ENCODE results near the gene CNN2. TPM values are rescaled to one million over a fixed set of nuclear protein-coding genes. Genes with fewer than 3 reads are reported as not detected.

CNN2 gene
- total RNA-seq, 1 experiment from 2014 or later, result 524 TPM

DNA sequence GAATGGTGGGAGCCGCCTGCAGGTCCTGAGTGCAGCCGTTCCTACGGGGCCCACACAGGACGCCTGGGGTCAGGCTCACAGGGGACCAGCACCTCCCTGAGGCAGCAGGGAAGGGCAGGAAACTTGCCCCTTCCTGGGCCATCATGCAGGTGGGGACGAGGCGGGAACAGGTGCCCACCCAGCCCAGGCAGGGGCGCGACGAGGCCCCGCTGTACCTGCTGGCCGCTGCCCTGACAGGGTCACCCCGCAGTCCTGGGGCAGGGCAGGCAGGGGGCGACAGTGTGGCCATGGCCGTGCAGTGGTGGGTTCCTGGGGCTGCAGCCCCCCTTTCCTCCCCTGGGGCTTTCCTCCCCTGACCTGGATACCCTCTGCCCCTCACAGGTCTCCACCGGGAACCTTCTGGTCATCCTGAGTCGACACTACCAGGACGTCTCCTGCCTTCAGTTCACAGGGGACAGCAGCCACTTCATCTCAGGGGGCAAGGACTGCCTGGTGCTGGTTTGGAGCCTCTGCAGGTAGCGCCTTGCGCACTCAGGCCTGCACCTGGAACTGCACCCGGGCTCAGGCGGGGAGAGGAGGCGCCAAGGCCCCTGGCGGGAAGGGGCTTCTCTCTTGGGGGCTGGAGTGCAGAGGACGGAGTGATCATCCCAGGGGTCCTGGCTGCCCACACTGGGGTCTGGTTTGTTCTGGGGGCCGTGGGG lies 36.9 kb upstream of the CNN2 start:
- peaks cover 3% of the 10 kb centered on the region for H4K20me1 ChIP-seq (ENCODE audit: control insufficient read depth, insufficient read depth, insufficient read length)
- H3K79me2 ChIP-seq (ENCODE audit: insufficient read depth, low read length), result no peaks in the 10 kb centered on the region; the same call in 1 of the 2 replicates
- no peak overlapping the region for H2AK5ac ChIP-seq (ENCODE audit: insufficient read length, low read length)
- H3K79me1 ChIP-seq (ENCODE audit: insufficient read depth, low read depth, low read length, poor library complexity, severe bottlenecking), result no peaks in the 10 kb centered on the region
- H3K4me1 ChIP-seq (ENCODE audit: insufficient read depth, low read length), result no peaks in the 10 kb centered on the region
- H4K8ac ChIP-seq (replicated peaks; ENCODE audit: insufficient read length, low read depth, low read length), result no peak overlapping the region
- Mint-ChIP-seq H3K4me3 (no peak overlapping the region), H3K4me1 (peaks cover 5 to 20% of the 10 kb centered on the region in 2 experiments), H3K36me3 (ENCODE audit: insufficient read depth in 1 of 3, low read depth in 3 of 3) (peaks cover 10 to 43% (median 41%) of the 10 kb centered on the region in 3 experiments; a peak in 6 of 7 replicates), H3K27ac (no peak overlapping the region), H3K9me3 (no peaks in the 10 kb centered on the region), H3K27me3 (ENCODE audit: low read depth) (peaks cover under 1% of the 10 kb centered on the region; the same call in 1 of the 2 replicates)
- no peak overlapping the region for H2AFZ ChIP-seq (ENCODE audit: low read length)
- H3K9me3 ChIP-seq (ENCODE audit: control insufficient read depth, low read depth, low read length), result no peaks in the 10 kb centered on the region
- H3K27ac ChIP-seq (ENCODE audit: insufficient read length, low read depth, low read length), result no peak overlapping the region
- no peak overlapping the region for H2BK120ac ChIP-seq (ENCODE audit: low read depth, low read length, poor library complexity, severe bottlenecking)
- H2BK20ac ChIP-seq (ENCODE audit: low read depth, low read length, poor library complexity, severe bottlenecking), result no peak overlapping the region
- no peaks in the 10 kb centered on the region for H3K27me3 ChIP-seq (ENCODE audit: insufficient read depth, low read length)
- DNase-seq, result no peak
- H4K91ac ChIP-seq (ENCODE audit: insufficient read length, low read depth, low read length), result no peak overlapping the region
- H3K14ac ChIP-seq (ENCODE audit: insufficient read depth, low read length), result no peak overlapping the region
- no peak overlapping the region for H3K56ac ChIP-seq (ENCODE audit: insufficient read length, low read depth, low read length)
- TF ChIP-seq CTCF (conservative IDR thresholded peaks at IDR 0.05), result peak; percentile 62
- H3K23ac ChIP-seq (ENCODE audit: insufficient read length, low read depth, low read length), result no peak overlapping the region
- H3K9ac ChIP-seq (ENCODE audit: extremely low read depth, insufficient read length, low read length), result no peak overlapping the region
- no peak overlapping the region for H3K18ac ChIP-seq (ENCODE audit: insufficient read length, low read depth, low read length)
- no peak overlapping the region for H3K4ac ChIP-seq (ENCODE audit: low read depth, low read length)
- H2BK15ac ChIP-seq (ENCODE audit: low read depth, low read length), result no peak overlapping the region
- H2BK5ac ChIP-seq (ENCODE audit: insufficient read length, low read length), result no peak overlapping the region
- H3K23me2 ChIP-seq (ENCODE audit: insufficient read length, low read depth, low read length, poor library complexity, severe bottlenecking), result peaks cover 4% of the 10 kb centered on the region
- WGBS (ENCODE audit: extremely low coverage, insufficient read length, low lambda C conversion rate), result no CpG with 5 or more reads among the region's 25 CpGs
- no peak overlapping the region for H3T11ph ChIP-seq (ENCODE audit: low read length)
- no peak overlapping the region for H2BK12ac ChIP-seq (ENCODE audit: insufficient read length, low read depth, low read length)
- no peak overlapping the region for H3K4me2 ChIP-seq (ENCODE audit: insufficient read depth, insufficient read length, low read length)
- H4K5ac ChIP-seq (ENCODE audit: insufficient read length, low read depth, low read length), result no peak overlapping the region

Measured in H9 (cell line).